HEK293T (cell line): Measurements from ENCODE around the gene PLXND1.

Experiments
- BHLHE40 ChIP-seq: fragments of 450-650 bp; IDR thresholded peaks from 2 replicates; pipeline ENCODE4 v1.6.1; 2016; ENCODE audit warnings: mild to moderate bottlenecking, moderate library complexity, borderline replicate concordance
- ELF4 ChIP-seq: fragments of 450-650 bp; IDR thresholded peaks from 2 replicates; pipeline ENCODE4 v1.6.1; 2017; ENCODE audit warnings: antibody characterized with exemption
- FOXK2 ChIP-seq: fragments of 450-650 bp; IDR thresholded peaks from 2 replicates; pipeline ENCODE4 v1.6.1; 2016; ENCODE audit warnings: mild to moderate bottlenecking
- HDGF ChIP-seq: fragments of 450-650 bp; IDR thresholded peaks from 2 replicates; pipeline ENCODE4 v1.6.1; 2017; ENCODE audit warnings: antibody characterized with exemption, borderline replicate concordance
- LEF1 ChIP-seq: fragments of 450-650 bp; IDR thresholded peaks from 2 replicates; pipeline ENCODE4 v1.6.1; 2017; ENCODE audit warnings: mild to moderate bottlenecking, borderline replicate concordance
- NFRKB ChIP-seq: fragments of 450-650 bp; IDR thresholded peaks from 2 replicates; pipeline ENCODE4 v1.6.1; 2016; ENCODE audit warnings: mild to moderate bottlenecking, moderate library complexity
- PKNOX1 ChIP-seq: fragments of 450-650 bp; IDR thresholded peaks from 2 replicates; pipeline ENCODE4 v1.6.1; 2016
- SP1 ChIP-seq: fragments of 450-650 bp; IDR thresholded peaks from 2 replicates; pipeline ENCODE4 v1.6.1; 2017
- SUZ12 ChIP-seq: fragments of 450-650 bp; IDR thresholded peaks from 2 replicates; pipeline ENCODE4 v1.6.1; 2016; ENCODE audit warnings: mild to moderate bottlenecking

GRCh38 chr3:129514563-129514962 lies 91.9 kb downstream of the PLXND1 start:
- TF ChIP-seq SUZ12 (no peak), SP1 (no peak), HDGF (no peak), FOXK2 (no peak), NFRKB (no peak), LEF1 (no peak), ELF4 (no peak), BHLHE40 (no peak), PKNOX1 (no peak)
